GM19240 (cell line): ENCODE data around the gene ZNF799.
A peak's percentile ranks its signal among the peaks of the same experiment; 100 is the strongest.
"Not testable (repeated sequence)": the region's sequence is repeated elsewhere in the genome, so short reads cannot be mapped to it uniquely, and the experiment has no call there.

Experiments
- DNase-seq: peaks from one replicate; pipeline ENCODE4 v3.0.0; 2011; ENCODE audit warnings: low spot score; ENCODE audit not compliant: insufficient read length

ZNF799 gene

GRCh38 chr19:12400633-12401502, at the start of gene ZNF799:
ZNF799 (minus strand) TSS chr19:12401271; CDS start chr19:12401070, 201 bp downstream.
- DNase-seq: peak; percentile 32

DNA sequence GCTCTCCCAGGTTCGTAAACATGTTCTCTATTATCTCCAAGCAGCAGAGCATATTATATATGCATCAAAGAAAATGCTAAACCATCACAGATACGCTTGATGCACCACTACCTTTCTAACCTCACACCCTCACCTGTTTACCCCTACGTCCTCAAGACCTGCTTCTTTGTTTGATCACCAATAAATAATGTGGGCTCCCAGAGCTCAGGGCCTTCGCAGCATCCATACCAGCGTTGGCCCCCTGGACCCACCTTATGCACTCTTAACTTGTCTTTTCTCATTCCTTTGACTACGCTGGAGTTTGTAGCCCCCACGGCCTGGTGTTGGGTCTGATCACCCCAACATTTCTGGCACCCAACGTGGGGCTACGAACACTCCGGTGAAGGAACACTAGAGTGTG, 49.8 kb upstream of the ZNF799 start:
- DNase-seq: no peak

- DNase-seq: no peak
These were observed 47.7 kb upstream of the ZNF799 start for GRCh38 chr19:12448808-12449207.

GRCh38 chr19:12440541-12441316, 39.7 kb upstream of the ZNF799 start, which contains the start of gene ZNF443:
ZNF443 (minus strand) TSS chr19:12441021; CDS start chr19:12440914, 107 bp downstream.
- peak; percentile 73 for DNase-seq

DNA sequence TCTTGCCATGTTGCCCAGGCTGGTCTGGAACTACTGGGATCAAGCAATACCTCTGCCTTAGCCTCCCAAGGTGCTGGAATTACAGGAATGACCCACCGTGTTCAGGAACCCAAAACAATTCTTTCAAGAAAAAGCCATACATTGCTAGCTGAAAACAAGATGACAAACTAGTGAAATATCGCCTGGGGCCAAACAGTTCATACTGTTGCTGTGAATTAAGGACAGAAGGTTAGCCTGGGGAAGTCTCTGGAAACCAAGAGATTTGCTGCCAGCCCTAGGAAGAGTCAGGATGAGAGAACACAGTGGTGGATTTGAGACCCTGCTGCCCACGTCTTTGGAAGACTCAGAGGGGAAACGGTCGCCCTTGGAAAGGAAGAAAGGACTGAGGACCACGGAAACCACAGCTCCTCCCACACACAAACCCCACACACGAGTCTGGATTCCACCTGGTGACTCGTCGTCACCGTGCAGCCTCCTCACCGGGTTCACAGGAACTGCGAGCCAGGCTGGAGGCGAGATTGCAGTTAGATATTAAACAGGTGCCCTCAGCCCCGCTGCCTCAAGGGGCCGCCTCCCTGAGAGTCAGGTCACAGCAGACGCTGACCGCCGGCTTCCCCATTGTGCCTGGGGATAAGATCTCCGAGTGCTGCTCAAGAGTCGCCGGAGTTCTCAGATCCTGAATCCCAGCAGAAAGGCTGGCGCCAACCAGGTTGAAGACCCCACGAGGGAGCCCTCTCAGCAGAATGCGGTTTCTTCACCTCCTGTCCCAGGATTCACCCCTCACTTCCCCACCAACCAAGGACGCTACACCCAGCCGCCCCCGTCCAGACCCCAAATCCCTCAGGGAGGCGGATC, 38.8 kb upstream of the ZNF799 start:
- not testable (repeated sequence) for DNase-seq

DNA sequence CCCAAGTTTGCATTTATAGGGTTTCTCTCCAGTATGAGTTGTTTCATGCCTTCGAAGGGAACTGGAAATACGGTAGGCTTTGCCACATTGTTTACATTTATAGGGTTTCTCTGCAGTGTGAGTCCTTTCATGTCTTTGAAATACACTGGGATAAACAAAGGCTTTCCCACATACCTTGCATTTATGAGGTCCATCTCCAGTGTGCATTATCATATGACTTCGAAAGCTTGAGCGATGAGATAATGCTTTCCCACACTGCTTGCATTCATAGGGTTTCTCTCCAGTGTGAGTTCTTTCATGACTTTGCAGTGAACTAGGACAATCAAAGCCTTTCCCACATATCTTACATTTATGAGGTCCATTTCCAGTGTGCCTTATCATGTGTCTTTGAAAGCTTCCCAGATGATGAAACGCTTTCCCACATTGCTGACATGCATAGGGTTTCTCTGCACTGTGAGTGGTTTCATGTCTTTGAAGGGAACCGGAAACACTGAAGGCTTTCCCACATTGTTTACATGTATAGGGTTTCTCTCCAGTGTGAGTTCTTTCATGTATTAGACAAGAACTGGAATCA, 29.7 kb upstream of the ZNF799 start:
- not testable (repeated sequence) for DNase-seq

- no peak for DNase-seq
These were observed 24.8 kb upstream of the ZNF799 start for GRCh38 chr19:12425888-12426274.

DNA sequence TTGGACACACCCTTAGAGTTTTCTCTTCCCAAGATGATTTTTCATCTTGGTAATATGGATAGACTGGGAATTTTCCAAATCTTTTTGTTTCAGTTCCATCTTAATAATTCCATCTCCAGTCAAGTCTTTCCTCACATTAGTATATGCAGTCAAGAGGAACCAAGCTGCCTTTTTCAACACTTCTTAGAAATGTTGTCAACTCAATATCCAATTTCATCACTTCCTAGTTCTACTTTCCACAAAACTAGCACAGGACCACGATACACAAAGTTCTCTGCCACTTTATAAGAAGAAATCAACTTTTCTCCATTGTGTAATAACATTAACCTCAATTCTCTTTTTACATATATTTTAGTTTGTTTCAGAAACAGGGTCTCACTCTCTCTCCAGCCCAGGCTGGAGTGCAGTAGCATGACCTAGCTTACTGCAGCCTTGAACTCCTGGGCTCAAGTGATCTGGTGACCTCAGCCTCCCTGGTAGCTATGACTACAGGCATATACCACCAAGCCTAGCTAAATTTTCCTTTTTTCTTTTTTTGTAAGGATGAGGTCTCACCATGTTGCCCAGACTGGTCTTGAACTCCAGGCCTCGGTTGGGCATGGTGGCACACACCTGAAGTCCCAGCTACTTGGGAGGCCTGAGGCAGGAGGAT, 24.3 kb upstream of the ZNF799 start:
- no peak for DNase-seq

DNA sequence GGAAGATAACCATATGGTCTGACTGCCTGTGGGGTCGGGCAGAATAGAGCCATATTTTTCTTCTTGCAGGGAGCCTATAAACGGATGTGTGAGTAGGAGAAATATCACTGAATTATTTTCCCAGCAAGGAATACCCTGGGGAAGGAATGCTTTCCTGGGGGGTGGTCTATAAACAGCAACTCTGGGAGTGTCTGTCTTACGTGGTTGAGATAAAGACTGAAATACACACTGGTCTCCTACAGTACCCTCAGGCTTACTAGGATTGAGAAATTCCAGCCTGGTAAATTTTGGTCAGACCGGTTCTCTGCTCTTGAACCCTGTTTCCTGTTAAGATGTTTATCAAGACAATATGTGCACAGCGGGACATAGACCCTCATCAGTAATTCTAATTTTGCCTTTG, 16.2 kb upstream of the ZNF799 start:
- not testable (repeated sequence) for DNase-seq

- no peak for DNase-seq
These were observed 10.8 kb upstream of the ZNF799 start for GRCh38 chr19:12411893-12412292.

GRCh38 chr19:12399901-12400632, 1.0 kb downstream of the ZNF799 start:
- not testable (repeated sequence) for DNase-seq

DNA sequence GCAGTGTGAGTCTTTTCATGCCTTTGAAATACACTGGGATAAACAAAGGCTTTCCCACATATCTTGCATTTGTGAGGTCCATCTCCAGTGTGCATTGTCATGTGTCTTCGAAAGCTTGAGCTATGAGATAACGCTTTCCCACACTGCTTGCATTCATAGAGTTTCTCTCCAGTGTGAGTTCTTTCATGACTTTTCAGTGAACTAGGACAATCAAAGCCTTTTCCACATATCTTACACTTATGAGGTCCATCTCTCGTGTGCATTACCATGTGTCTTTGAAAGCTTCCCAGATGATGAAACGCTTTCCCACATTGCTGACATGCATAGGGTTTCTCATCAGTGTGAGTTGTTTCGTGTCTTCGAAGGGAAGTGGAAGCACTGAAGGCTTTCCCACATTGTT, 9.9 kb downstream of the ZNF799 start:
- not testable (repeated sequence) for DNase-seq

- not testable (repeated sequence) for DNase-seq
These were observed 14.7 kb downstream of the ZNF799 start for GRCh38 chr19:12386365-12386764.

DNA sequence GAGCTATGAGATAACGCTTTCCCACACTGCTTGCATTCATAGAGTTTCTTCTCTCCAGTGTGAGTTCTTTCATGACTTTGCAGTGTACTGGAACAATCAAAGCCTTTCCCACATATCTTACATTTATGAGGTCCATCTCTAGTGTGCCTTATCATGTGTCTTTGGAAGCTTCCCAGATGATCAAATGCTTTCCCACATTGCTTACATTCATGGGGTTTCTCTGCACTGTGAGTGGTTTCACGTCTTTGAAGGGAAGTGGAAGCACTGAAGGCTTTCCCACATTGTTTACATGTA, 20.7 kb downstream of the ZNF799 start:
- no peak for DNase-seq

DNA sequence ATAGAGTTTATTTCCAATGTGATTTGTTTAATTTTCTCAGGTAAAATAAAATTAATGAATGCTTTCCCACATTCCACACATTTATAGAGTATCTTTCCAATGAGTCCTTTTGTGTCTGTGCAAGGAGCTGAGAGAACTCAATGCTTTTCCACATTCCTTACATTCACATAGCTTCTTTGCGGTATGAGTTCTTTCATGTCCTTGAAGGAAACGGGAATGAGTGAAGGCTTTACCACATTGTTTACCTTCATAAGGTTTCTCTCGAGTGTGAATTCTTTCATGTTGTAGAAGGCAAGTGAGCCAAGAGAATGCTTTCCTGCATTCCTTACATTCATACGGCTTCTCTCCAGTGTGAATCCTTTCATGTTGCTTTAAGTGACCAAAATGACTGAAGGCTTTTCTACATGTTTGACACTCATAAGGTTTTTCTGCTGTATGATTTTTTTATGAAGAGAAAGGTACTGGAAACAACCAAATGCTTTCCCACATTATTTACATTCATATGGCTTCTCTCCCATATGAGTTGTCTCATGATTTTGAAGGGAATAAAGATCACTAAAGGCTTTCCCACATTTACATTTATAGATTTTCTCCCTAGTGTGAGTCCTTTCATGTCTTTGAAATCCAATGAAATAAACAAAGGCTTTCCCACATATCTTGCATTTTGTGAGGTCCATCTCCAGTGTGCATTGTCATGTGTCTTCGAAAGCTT, 21.2 kb downstream of the ZNF799 start:
- DNase-seq: no peak

DNA sequence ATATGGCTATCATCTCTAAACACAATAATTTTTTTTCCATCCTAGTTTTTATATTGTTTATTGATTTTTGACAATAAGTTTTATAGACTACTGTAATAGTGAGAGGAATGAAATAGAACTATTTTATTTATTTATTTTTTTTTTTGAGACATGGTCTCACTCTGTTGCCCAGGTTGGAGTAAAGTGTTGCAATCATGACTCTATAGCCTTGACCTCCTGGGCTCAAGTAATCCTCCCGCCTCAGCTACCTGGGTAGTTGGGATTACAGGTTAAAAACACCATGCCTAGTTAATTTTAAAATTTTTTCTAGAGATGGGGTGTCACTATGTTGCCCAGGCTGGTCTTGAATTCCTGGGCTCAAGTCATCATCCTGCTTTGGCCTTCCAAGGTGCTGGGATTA, 27.0 kb downstream of the ZNF799 start:
- DNase-seq: no peak

- DNase-seq: peak; percentile 93
These were observed 35.6 kb downstream of the ZNF799 start, which contains the start of gene ZNF442 for GRCh38 chr19:12365236-12366162. ZNF442 (minus strand) TSS chr19:12365683; CDS start chr19:12363631, 2,052 bp downstream.
